GM21786 (cell line): Measurements from ENCODE around the gene NYNRIN.
"Not testable (repeated sequence)": the region's sequence is repeated elsewhere in the genome, so short reads cannot be mapped to it uniquely, and the experiment has no call there.

Experiments used
- ATAC-seq: cut with Tn5 transposase; IDR thresholded peaks from one replicate; pipeline ENCODE4 v1.9.1; 2021; ENCODE audit not compliant: unreplicated experiment

The NYNRIN gene

DNA sequence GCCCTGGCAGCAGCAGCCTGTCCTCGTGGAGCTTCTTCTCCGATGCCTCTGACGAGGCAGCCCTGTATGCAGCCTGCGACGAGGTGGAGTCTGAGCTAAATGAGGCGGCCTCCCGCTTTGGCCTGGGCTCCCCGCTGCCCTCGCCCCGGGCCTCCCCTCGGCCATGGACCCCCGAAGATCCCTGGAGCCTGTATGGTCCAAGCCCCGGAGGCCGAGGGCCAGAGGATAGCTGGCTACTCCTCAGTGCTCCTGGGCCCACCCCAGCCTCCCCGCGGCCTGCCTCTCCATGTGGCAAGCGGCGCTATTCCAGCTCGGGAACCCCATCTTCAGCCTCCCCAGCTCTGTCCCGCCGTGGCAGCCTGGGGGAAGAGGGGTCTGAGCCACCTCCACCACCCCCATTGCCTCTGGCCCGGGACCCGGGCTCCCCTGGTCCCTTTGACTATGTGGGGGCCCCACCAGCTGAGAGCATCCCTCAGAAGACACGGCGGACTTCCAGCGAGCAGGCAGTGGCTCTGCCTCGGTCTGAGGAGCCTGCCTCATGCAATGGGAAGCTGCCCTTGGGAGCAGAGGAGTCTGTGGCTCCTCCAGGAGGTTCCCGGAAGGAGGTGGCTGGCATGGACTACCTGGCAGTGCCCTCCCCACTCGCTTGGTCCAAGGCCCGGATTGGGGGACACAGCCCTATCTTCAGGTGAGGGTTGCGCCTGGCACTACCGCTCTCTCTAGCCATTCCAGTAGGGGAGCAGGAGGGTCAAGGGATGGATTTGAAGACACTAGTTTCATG, 28.7 kb upstream of the NYNRIN start:
- ATAC-seq, result no peak

DNA sequence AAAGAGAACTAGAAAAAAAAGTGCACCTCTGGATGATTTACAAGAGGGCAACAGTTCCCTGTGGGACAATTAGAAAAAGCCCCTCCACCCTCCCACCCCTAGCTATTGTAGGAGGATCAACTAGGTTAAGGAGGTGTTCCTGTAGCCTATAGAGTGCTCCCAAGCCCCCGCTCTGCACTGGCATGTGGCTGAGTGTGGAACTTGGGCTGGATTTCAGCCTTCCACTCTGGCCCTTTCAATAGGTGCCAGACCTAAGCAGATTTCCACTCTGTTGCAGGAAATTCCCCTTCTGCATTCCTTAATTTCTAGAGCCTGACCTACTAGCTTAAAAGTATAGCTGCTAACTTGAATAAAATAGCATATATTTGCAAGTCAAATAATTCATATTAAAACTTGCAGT, 28.1 kb upstream of the NYNRIN start:
- ATAC-seq, result no peak

DNA sequence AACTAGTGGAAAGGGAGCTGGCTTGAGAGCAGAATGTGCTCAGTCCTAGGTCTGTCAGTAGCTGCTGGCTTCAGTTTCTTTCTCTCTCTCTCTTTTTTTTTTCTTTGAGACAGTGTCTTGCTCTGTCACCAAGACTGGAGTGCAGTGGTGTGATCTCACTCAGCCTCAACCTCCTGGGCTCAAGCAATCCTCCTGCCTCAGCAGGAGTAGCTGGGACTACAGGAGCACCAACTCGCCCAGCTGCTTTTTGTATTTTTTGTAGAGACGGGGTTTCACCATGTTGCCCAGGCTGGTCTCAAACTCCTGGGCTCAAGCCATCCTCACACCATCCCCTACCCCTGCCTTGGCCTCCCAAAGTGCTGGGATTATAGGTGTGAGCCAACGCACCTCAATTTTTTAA, 27.2 kb upstream of the NYNRIN start:
- ATAC-seq, result not testable (repeated sequence)

- no peak for ATAC-seq
Observed at GRCh38 chr14:24372701-24373416, 25.9 kb upstream of the NYNRIN start.

- ATAC-seq, result no peak
Observed at GRCh38 chr14:24376448-24377070, 22.2 kb upstream of the NYNRIN start.

DNA sequence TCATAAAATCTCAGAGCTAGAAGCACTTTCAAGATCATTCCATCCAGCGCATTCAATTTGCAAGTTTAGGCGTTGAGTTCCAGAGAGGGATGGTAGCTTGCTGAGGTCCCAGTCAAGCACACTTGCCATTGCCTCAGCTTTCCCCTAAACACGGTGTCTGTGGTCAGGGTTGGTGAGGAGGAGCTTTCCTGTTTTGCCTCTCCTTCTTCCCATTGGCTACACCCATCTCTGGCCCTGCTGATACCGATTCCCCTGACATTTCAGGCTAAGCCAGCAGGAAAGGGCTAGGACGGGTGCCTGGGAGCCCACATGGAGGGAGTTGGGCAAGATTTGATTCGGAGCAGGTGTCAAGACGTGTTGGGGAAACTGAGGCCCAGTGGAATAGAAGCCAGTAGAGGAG, 21.7 kb upstream of the NYNRIN start:
- no peak for ATAC-seq

- no peak for ATAC-seq
Observed at GRCh38 chr14:24377657-24378056, 21.1 kb upstream of the NYNRIN start.

- ATAC-seq, result no peak
Observed at GRCh38 chr14:24378327-24378726, 20.5 kb upstream of the NYNRIN start.

GRCh38 chr14:24378981-24379906, 19.6 kb upstream of the NYNRIN start:
- ATAC-seq, result no peak

DNA sequence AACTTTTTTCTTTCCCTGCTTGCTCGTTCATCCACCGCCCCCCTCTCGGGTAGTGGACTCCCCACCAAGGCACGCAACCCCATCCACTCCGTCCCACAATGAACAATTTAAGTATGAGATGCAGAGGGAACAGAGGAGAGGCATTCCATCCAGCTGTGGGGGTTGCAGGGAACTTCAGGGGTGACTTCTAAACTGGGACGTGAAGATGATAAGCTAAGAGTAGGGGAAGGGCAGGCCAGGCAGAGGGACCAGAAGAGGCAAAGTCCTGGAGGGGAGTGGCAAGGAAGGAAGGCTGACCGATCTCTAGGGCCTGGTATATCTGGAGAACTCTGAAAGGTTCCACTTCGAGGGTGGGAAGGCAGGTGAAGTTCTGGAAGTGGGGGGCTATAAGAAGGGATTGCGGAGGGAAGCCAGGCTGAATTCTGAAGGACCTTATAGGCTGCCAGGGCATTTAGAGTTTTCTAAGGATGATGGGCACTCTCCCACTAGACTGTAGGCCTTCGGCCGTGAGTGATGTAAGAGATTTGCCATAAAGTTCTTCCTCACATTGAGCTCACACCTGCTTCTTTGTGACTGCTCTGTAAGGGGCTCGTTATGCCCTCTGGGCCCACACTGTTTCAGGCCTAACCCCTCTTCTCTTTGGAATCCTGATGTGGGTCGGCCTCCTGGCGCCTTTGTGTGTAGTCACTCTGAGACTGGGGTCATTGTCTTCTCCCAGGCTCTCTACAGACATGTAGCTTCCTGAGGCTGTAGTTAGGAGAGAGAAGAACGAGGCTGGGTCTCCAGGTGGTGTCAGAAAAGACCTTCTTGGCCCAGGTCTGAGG, 18.7 kb upstream of the NYNRIN start:
- no peak for ATAC-seq

- ATAC-seq, result no peak
Observed at GRCh38 chr14:24381363-24382063, 17.3 kb upstream of the NYNRIN start.

DNA sequence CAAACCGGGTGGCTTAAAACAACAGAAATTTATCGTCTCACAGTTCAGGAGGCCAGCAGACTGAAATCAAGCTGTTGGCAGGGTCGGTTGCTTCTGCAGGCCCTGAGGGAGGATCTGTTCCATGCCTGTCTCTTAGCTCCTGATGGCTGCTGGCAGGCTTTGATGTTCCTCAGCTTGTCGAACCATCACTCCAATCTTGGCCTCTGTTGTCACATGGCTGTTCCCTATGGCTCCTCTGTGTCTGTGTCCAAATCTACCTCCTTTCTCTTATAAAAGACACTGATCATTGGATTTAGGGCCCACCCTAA, 16.8 kb upstream of the NYNRIN start:
- ATAC-seq, result no peak

DNA sequence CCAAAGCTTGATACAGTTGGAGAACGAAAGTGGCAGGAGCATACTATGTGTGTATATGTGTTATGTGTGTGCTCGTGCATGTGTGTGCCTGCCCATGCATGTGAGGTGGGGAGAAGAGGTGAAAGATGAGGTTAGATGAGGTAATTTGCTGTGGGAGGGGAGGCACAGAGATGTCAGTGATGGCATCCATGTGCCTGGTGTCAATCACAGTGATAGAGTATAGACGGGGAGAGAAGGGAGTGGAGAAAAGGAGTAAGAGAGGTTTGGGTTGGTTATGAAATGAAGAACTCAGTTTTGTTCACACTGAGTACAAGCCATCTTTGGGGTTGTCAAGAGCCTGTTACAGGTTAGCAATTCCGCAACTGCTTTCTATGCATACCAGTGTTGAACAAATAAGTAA, 14.6 kb upstream of the NYNRIN start:
- no peak for ATAC-seq

GRCh38 chr14:24385524-24385923, 13.3 kb upstream of the NYNRIN start:
- ATAC-seq, result no peak

GRCh38 chr14:24387009-24387345, 11.8 kb upstream of the NYNRIN start:
- ATAC-seq, result no peak

DNA sequence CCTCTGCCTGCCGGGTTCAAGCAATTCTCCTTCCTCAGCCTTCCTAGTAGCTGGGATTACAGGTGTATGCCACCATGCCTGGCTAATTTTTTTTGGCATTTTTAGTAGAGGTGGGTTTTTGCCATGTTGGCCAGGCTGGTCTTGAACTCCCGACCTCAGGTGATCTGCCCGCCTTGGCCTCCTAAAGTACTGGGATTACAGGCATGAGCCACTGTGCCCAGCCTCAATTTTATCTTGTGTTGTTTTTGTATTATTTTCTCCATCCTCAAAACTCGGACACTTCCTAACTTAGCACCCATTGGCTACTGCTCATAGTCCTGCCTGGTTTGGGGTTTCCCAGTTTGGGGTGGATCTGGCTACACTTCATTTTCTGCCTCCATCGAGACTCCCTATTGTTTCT, 11.2 kb upstream of the NYNRIN start:
- ATAC-seq, result not testable (repeated sequence)

GRCh38 chr14:24388474-24389179, 10.2 kb upstream of the NYNRIN start:
- no peak for ATAC-seq

- no peak for ATAC-seq
Observed at GRCh38 chr14:24389226-24389848, 9.5 kb upstream of the NYNRIN start.
